Fibroblast of the conjunctiva (primary cell): ENCODE measurements around the gene TMEM229B.

Experiments used
- DNase-seq: peaks from one replicate; pipeline ENCODE4 v3.0.0-alpha.2; 2010; ENCODE audit warnings: low read depth

The TMEM229B gene

GRCh38 chr14:67514650-67515385, 26.3 kb upstream of the TMEM229B start:
- no peak for DNase-seq

GRCh38 chr14:67514203-67514607, 25.7 kb upstream of the TMEM229B start:
- DNase-seq, result no peak

DNA sequence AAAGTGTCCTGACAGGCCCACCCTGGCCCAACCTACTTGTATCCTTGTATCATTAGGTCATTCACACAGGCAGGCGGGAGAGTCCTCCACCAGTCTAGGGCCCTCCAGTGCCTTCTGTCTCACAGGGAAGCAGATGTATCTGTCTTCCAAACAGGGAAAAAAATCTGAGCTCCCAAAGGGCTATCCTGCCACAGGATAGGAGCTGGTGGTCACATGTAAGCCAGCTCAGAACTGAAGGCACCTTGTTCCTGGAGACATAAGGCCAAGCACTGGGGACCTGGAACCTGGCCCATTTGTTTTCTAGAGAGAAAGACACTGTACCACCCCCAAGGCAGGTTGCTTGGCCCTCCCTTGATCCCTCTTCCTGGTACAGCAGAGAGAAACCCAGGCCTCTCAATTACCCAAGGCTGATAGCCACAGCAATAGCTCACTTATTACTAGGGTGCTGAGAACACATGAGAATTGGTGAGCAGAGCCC, 25.1 kb upstream of the TMEM229B start:
- DNase-seq, result no peak

DNA sequence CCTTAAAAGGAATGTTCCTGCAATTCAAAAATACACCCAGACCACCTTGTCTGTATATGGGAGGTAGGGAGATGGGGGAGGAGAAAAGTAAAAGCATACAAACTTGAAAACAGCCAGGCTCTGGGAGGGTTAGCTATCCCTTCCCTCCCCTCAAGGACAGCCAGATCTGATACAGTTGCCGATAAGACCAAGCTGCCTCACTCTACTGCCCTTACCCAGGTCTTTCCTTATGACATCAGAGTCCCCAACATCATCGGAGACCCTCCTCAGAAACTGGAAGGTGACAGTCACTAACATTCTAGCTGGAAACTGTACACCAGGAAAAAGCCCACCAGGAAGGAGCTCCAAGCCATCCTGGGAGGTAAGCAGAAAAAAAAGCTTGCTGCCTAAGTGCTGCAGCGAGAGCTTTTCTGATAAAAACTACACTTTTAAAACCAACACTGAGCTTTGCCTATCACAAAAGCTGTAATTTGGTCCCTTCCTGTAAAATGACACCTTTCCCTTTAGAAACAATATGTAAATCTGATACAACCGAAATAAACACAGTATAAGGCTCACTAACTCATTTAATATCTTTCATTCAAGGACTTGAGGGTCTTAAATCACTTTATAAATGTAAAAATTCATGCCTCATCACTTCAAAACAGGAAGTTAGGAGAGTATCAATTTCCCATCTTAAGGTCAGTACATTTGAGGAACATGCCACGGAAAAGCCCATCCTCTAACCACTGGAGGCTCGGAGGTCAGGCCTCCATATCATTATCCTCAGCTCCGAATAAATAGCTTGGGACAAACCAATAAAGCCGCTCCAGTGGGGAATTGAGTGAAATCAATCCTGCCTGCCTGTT, 24.2 kb upstream of the TMEM229B start:
- DNase-seq, result no peak

DNA sequence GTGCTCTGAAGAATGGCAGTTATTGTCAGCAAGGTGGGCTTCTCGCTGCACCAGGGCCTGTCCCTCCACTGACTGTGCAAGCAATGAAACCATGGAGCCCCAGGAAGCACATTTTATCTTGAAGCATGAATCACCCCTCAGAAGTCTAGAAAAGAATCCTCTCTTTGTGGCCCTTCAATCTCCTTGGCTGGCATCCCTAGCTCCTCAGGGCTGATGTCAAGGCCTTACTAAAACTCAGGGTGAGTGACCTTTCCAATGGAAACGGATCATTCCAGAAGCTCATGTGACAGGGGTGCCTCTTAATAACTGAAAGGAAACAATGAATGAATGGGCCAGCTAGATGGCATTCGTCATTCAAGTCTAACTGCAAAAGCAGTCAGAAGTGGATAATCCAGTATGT, 22.3 kb upstream of the TMEM229B start:
- DNase-seq, result no peak

GRCh38 chr14:67510121-67510520, 21.6 kb upstream of the TMEM229B start:
- no peak for DNase-seq

DNA sequence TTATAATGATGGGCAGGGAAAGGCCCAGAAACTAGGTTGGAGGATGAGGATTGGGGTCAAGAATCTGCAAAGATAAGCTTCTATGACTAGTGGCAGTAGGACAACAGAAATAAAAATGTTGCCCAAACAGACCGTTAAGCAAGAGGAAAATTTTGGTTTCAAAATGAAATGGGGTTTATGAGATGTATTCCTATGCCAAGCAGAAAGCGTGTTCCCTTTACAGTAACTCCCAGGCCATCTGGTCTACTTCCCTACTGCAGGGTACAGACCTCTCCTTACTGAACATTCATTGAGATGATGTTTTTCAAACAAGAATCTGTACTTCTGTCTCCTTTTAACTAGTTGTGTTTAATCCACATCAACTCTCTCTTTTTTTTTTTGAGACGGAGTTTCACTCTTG, 20.4 kb upstream of the TMEM229B start:
- DNase-seq, result no peak

GRCh38 chr14:67505254-67505653, 16.7 kb upstream of the TMEM229B start:
- no peak for DNase-seq

DNA sequence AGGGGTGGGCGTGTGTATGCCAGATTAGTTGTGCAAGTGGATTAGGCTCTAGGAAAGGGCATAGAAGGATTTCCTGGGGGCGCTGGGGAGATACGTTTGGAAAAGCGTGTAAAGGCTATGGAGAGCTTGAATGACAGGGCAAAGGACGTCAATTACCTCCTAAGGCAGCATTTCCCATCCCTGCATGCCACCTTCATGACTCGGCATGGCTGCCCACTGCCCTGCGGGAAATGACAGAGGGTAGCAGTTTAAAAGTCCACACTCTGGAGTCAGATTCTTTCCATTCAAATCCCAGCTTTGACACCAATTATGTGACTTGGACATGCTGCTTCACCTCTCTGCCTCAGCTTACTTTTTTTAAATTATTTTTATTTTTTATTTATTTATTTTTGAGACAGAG, 14.8 kb upstream of the TMEM229B start:
- DNase-seq, result no peak

DNA sequence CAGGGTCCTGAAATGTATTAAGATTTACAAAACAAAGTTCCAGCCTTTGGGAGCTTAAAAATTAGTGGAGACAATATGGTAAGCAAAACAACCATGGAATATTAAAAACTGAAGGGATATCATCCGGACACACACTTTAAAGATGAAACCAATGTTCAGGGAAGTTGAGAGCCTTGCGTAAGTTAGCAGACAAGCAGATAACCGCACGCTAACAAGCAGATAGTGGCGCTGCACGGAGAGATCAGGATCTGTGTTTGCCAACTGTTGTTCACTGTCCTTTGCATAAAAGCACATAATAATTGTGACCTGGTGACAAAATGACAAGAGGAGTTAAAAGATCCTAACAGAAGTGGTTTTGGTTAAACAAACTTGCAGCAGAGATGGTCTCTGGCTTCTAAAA, 14.3 kb upstream of the TMEM229B start:
- no peak for DNase-seq

GRCh38 chr14:67501670-67502069, 13.1 kb upstream of the TMEM229B start:
- DNase-seq, result no peak

GRCh38 chr14:67500981-67501380, 12.5 kb upstream of the TMEM229B start:
- DNase-seq, result no peak

- no peak for DNase-seq
Measured at GRCh38 chr14:67497716-67498115, 9.2 kb upstream of the TMEM229B start.

GRCh38 chr14:67497216-67497615, 8.7 kb upstream of the TMEM229B start:
- no peak for DNase-seq

- DNase-seq, result no peak
Measured at GRCh38 chr14:67495827-67496226, 7.3 kb upstream of the TMEM229B start.

GRCh38 chr14:67493092-67493717, 4.7 kb upstream of the TMEM229B start:
- no peak for DNase-seq

- DNase-seq, result no peak
Measured at GRCh38 chr14:67492538-67492937, 4.0 kb upstream of the TMEM229B start.

- no peak for DNase-seq
Measured at GRCh38 chr14:67491741-67492507, 3.4 kb upstream of the TMEM229B start.

- DNase-seq, result no peak
Measured at GRCh38 chr14:67491285-67491684, 2.8 kb upstream of the TMEM229B start.

- DNase-seq, result no peak
Measured at GRCh38 chr14:67490196-67490595, 1.7 kb upstream of the TMEM229B start.

DNA sequence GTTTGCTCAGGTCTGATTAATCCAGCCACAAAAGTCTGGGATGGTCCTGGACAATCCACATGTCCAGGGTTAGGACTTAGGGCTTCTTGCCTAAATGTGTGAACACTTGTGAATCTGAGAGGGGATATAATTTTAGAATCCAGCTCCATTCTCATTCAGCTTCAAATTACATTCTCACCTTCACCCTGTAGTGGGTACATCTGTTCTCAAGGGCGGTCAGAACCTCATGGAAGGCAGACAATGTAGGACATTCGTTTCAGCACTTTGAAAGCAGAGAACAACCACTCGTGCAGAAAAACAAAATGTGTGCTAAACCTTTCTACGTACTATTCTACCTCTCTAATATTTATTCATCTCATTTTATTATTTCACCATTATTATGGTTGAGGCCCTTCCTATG, 1.2 kb downstream of the TMEM229B start:
- DNase-seq, result no peak

GRCh38 chr14:67486890-67487289, 1.6 kb downstream of the TMEM229B start:
- no peak for DNase-seq
